ENCODE results near the gene CNKSR1.

CNKSR1 gene

GRCh38 chr1:26177182-26177684 lies at the start of gene CNKSR1:
CNKSR1 (plus strand) TSS chr1:26177491; CDS start chr1:26177548, 57 bp downstream.
- no peak for DNase-seq (ENCODE audit: low read depth)

GRCh38 chr1:26129778-26130177 lies 47.5 kb upstream of the CNKSR1 start:
- no peak for DNase-seq (ENCODE audit: low read depth)

GRCh38 chr1:26130695-26131094 lies 46.6 kb upstream of the CNKSR1 start:
- no peak for DNase-seq (ENCODE audit: low read depth)

- DNase-seq (ENCODE audit: low read depth), result no peak
Observed at GRCh38 chr1:26132128-26132833, 45.0 kb upstream of the CNKSR1 start.

GRCh38 chr1:26132834-26133167 lies 44.5 kb upstream of the CNKSR1 start:
- DNase-seq (ENCODE audit: low read depth), result no peak

GRCh38 chr1:26134466-26134865 lies 42.8 kb upstream of the CNKSR1 start:
- DNase-seq (ENCODE audit: low read depth), result no peak

- DNase-seq (ENCODE audit: low read depth), result no peak
Observed at GRCh38 chr1:26138974-26139558, 38.2 kb upstream of the CNKSR1 start.

GRCh38 chr1:26142159-26142558 lies 35.1 kb upstream of the CNKSR1 start:
- no peak for DNase-seq (ENCODE audit: low read depth)

GRCh38 chr1:26145041-26145959 lies 32.0 kb upstream of the CNKSR1 start:
- peak; percentile 61 for DNase-seq (ENCODE audit: low read depth)

- DNase-seq (ENCODE audit: low read depth), result no peak
Observed at GRCh38 chr1:26145960-26146294, 31.4 kb upstream of the CNKSR1 start.

- no peak for DNase-seq (ENCODE audit: low read depth)
Observed at GRCh38 chr1:26148887-26149286, 28.4 kb upstream of the CNKSR1 start.

- no peak for DNase-seq (ENCODE audit: low read depth)
Observed at GRCh38 chr1:26153966-26154532, 23.2 kb upstream of the CNKSR1 start.

GRCh38 chr1:26154750-26155149 lies 22.5 kb upstream of the CNKSR1 start:
- DNase-seq (ENCODE audit: low read depth), result no peak

- DNase-seq (ENCODE audit: low read depth), result no peak
Observed at GRCh38 chr1:26155370-26156284, 21.7 kb upstream of the CNKSR1 start.

GRCh38 chr1:26156285-26157038 lies 20.8 kb upstream of the CNKSR1 start:
- no peak for DNase-seq (ENCODE audit: low read depth)

GRCh38 chr1:26158271-26158907 lies 18.9 kb upstream of the CNKSR1 start:
- no peak for DNase-seq (ENCODE audit: low read depth)

- no peak for DNase-seq (ENCODE audit: low read depth)
Observed at GRCh38 chr1:26158908-26159742, 18.2 kb upstream of the CNKSR1 start, which contains the start of gene FAM110D. FAM110D (plus strand) TSS chr1:26159079; CDS start chr1:26161292, 2,213 bp downstream.

- no peak for DNase-seq (ENCODE audit: low read depth)
Observed at GRCh38 chr1:26159743-26160039, 17.6 kb upstream of the CNKSR1 start.

All from stimulated activated CD8-positive, alpha-beta memory T cell treated with anti-CD3 and anti-CD28 coated beads, Interleukin-12 subunit alpha, Interleukin-12 subunit beta, amount 100 ng/mL, for 4 hours (primary cell).